HepG2 (cell line): ENCODE data around the gene ANKHD1. TPM values are rescaled to one million over a fixed set of nuclear protein-coding genes. Genes with fewer than 3 reads are reported as not detected.
A peak's percentile ranks its signal among the peaks of the same experiment; 100 is the strongest.

Source experiments
- AGO2 ChIP-seq: fragments of 200-400 bp; formaldehyde crosslinking; optimal IDR thresholded peaks from 2 replicates; pipeline ENCODE3; 2017; ENCODE audit warnings: mild to moderate bottlenecking, low read depth, low read length, moderate library complexity
- BATF2 ChIP-seq: sonication (generic); formaldehyde crosslinking; IDR thresholded peaks from 2 replicates; pipeline ENCODE4 v1.8.0; 2022; ENCODE audit warnings: mild to moderate bottlenecking, missing genetic modification reagents, moderate library complexity
- EEA1 ChIP-seq: sonication (generic); formaldehyde crosslinking; IDR thresholded peaks from 2 replicates; pipeline ENCODE4 v1.5.1; 2020; ENCODE audit warnings: mild to moderate bottlenecking, missing genetic modification reagents, borderline replicate concordance
- FOXC1 ChIP-seq: sonication (generic); formaldehyde crosslinking; IDR thresholded peaks from 2 replicates; pipeline ENCODE4 v1.8.0; 2022; ENCODE audit warnings: mild to moderate bottlenecking, missing genetic modification reagents, borderline replicate concordance
- FOXK1 ChIP-seq: sonication (generic); formaldehyde crosslinking; IDR thresholded peaks from 2 replicates; pipeline ENCODE4 v1.4.0; 2020; ENCODE audit warnings: low read depth, missing genetic modification reagents, borderline replicate concordance
- MTA3 ChIP-seq: sonication (generic); formaldehyde crosslinking; IDR thresholded peaks from 2 replicates; pipeline ENCODE4 v1.4.0; 2020; ENCODE audit warnings: missing genetic modification reagents
- NCOA5 ChIP-seq: sonication (generic); formaldehyde crosslinking; IDR thresholded peaks from 2 replicates; pipeline ENCODE4 v1.4.0; 2020; ENCODE audit warnings: missing genetic modification reagents
- NFYC ChIP-seq: IDR thresholded peaks from 2 replicates; pipeline ENCODE4 v1.6.1; 2016; ENCODE audit warnings: missing genetic modification reagents, missing compliant biosample characterization
- REPIN1 ChIP-seq: sonication (generic); formaldehyde crosslinking; IDR thresholded peaks from 2 replicates; pipeline ENCODE4 v1.8.0; 2022; ENCODE audit warnings: missing genetic modification reagents, low read depth, mild to moderate bottlenecking, borderline replicate concordance
- RXRB ChIP-seq: IDR thresholded peaks from 2 replicates; pipeline ENCODE4 v1.6.1; 2016; ENCODE audit warnings: borderline replicate concordance, missing genetic modification reagents, missing compliant biosample characterization
- SKI ChIP-seq: fragments of 450-650 bp; IDR thresholded peaks from one replicate; pipeline ENCODE4 v1.6.1; 2018; ENCODE audit warnings: mild to moderate bottlenecking; ENCODE audit not compliant: partially characterized antibody
- ZBTB21 ChIP-seq: sonication (generic); formaldehyde crosslinking; IDR thresholded peaks from 2 replicates; pipeline ENCODE4 v1.4.0; 2020; ENCODE audit warnings: missing genetic modification reagents
- ZFP82 ChIP-seq: sonication (generic); formaldehyde crosslinking; IDR thresholded peaks from 2 replicates; pipeline ENCODE4 v1.5.1; 2020; ENCODE audit warnings: mild to moderate bottlenecking, missing genetic modification reagents, borderline replicate concordance
- ZNF276 ChIP-seq: sonication (generic); formaldehyde crosslinking; IDR thresholded peaks from 2 replicates; pipeline ENCODE4 v1.4.0; 2020; ENCODE audit warnings: mild to moderate bottlenecking, low read depth, missing genetic modification reagents
- ZNF510 ChIP-seq: sonication (generic); formaldehyde crosslinking; IDR thresholded peaks from 2 replicates; pipeline ENCODE4 v1.4.0; 2020; ENCODE audit warnings: low read depth, mild to moderate bottlenecking, missing genetic modification reagents
- ZNF580 ChIP-seq: IDR thresholded peaks from 2 replicates; pipeline ENCODE4 v1.6.1; 2016; ENCODE audit warnings: low read depth, borderline replicate concordance
- ZSCAN5A ChIP-seq: sonication (generic); formaldehyde crosslinking; IDR thresholded peaks from 2 replicates; pipeline ENCODE4 v1.8.0; 2022; ENCODE audit warnings: mild to moderate bottlenecking, missing genetic modification reagents, borderline replicate concordance
- polyA plus RNA-seq, 8 experiments: library from polyadenylated mRNA; depleted of rRNA in 3 of 8; stranded (reverse) in 7 of 8; unstranded in 1 of 8; fragments of >200 nt; fragmentation: Illumina TruSeq in 4 of 8; extraction: Trizol in 4 of 8; gene quantifications; 2 replicates each; pipeline versions ENCODE4 v1.2.1 to v1.2.3, GENCODE V29; 2011 to 2016; ENCODE audit warnings: low read depth in 4 of 8, missing spikeins in 1 of 8, mixed read lengths in 1 of 8; ENCODE audit not compliant: insufficient read depth in 1 of 8
- total RNA-seq, 5 experiments: library from RNA; depleted of rRNA; stranded (reverse); fragments of >200 nt; fragmentation: Illumina TruSeq; extraction: Trizol; gene quantifications; 2 replicates each; pipeline ENCODE4 v1.2.3, GENCODE V29; 2016; ENCODE audit warnings: low read depth in 1 of 5
- TF ChIP-seq, protein P1 (sequence below): sonication (generic); formaldehyde crosslinking; IDR thresholded peaks from 2 replicates; pipeline ENCODE4 v1.5.0; 2020; ENCODE audit warnings: missing genetic modification reagents
- TF ChIP-seq, protein P2 (sequence below): sonication (generic); formaldehyde crosslinking; IDR thresholded peaks from 2 replicates; pipeline ENCODE4 v1.5.0; 2020; ENCODE audit warnings: mild to moderate bottlenecking, missing genetic modification reagents, moderate library complexity

The ANKHD1 gene
- total and polyA plus RNA-seq, 2 of the 13 experiments (the other 11 are each of a cell fraction or from before 2014, with no cell fraction given) = 69.9 to 82.0 TPM

- TF ChIP-seq NCOA5 (CRISPR knock-in tag) (no peak), REPIN1 (peak; percentile 37; the same call in 1 of the 2 replicates), RXRB (CRISPR knock-in tag) (peak; percentile 76; the same call in 1 of the 2 replicates), ZNF580 (CRISPR knock-in tag) (no peak), ZSCAN5A (CRISPR knock-in tag) (no peak), FOXC1 (CRISPR knock-in tag) (no peak), NFYC (CRISPR knock-in tag) (no peak), MTA3 (CRISPR knock-in tag) (no peak), SKI (no peak), ZFP82 (no peak), AGO2 (no peak), ZBTB21 (CRISPR knock-in tag) (no peak), ZNF276 (no peak), FOXK1 (CRISPR knock-in tag) (no peak), EEA1 (CRISPR knock-in tag) (no peak), BATF2 (no peak), ZNF510 (CRISPR knock-in tag) (no peak)
- TF ChIP-seq, protein P1, sequence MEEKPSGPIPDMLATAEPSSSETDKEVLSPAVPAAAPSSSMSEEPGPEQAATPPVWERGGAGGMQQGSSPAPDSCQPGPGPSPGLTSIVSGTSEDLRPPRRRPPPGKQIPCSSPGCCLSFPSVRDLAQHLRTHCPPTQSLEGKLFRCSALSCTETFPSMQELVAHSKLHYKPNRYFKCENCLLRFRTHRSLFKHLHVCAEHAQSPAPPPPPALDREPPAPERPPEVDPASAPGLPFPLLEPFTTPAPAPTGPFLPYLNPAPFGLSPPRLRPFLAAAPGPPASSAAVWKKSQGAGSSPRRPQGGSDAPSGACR (CRISPR knock-in tag) = no peak
- TF ChIP-seq, protein P2, sequence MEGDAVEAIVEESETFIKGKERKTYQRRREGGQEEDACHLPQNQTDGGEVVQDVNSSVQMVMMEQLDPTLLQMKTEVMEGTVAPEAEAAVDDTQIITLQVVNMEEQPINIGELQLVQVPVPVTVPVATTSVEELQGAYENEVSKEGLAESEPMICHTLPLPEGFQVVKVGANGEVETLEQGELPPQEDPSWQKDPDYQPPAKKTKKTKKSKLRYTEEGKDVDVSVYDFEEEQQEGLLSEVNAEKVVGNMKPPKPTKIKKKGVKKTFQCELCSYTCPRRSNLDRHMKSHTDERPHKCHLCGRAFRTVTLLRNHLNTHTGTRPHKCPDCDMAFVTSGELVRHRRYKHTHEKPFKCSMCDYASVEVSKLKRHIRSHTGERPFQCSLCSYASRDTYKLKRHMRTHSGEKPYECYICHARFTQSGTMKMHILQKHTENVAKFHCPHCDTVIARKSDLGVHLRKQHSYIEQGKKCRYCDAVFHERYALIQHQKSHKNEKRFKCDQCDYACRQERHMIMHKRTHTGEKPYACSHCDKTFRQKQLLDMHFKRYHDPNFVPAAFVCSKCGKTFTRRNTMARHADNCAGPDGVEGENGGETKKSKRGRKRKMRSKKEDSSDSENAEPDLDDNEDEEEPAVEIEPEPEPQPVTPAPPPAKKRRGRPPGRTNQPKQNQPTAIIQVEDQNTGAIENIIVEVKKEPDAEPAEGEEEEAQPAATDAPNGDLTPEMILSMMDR (CRISPR knock-in tag) = peak; percentile 92
These were observed 173.7 kb downstream of the ANKHD1 start (continued) for GRCh38 chr5:140575309-140575708.
